Inflammatory macrophage (primary cell): ENCODE measurements around the gene YIPF3.
"Not testable (repeated sequence)": the region's sequence is repeated elsewhere in the genome, so short reads cannot be mapped to it uniquely, and the experiment has no call there.

ENCODE experiments used
- DNase-seq, 2 donors: peaks; one replicate each; pipeline ENCODE4 v3.0.0-alpha.2; 2020 to 2022

Gene YIPF3

DNA sequence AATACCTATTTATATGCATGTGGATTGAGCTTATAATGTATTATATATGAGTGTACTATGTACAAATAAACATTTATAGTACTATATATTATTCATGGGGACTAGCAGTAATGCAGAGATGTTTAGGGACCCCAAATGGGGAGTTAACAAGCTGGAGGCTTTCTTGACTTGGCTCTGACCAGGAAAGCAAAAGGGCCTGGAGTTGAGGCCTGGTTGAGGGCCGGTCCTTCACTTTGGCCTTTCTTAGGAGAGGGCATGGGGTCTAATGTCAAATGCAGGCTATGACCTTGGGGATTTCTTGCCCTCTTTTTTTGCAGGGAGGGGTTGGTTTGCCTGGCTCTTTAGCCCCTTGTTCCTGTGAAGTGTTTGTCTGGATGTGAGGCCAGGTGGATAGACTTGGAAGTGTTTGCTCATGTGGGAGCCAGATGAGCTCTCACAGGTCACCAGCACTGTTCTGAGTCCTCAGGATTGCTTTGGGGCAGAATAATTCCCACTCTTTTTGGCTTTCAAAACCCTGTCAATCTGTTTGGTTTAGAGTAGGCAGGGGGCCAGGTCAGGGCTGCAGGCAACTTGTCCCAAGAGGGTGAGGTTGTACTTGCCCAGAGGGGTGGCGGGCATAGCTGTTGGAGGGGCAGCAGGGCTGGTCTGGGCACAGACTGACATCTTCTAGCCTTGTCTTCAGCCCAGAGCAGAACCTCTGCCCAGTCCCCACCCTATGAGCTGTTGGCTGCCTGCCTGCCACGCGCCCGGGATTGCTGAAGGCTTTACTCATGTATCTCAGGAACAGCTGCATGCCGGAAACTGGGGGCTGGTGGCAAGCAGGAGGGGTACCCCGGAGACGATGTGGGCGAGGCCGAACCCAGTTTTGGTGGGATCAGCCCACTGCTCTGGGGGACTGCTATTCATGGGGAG is 24.7 kb downstream of the YIPF3 start:
- DNase-seq: no peak

DNA sequence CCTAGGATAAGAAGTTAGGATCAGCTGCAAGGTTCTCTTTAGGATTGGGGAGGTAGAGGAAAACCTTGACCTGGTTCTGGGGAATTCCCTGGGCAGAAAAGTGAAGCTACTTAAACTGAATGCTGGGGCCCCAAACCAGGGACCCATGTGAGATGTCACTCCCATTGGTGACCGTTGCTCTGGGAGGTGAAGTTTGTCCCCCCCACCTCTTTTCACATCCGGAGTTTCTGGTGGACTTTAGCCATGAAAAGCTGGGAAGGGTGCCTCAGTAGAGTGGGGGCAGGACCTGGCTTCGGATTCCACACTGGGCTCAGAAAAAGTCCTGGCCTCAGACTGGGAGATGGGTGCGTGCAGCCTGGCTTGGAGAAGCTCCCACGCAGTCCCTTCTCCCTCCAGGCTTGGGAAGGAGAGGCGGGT is 26.2 kb downstream of the YIPF3 start:
- no peak for DNase-seq

DNA sequence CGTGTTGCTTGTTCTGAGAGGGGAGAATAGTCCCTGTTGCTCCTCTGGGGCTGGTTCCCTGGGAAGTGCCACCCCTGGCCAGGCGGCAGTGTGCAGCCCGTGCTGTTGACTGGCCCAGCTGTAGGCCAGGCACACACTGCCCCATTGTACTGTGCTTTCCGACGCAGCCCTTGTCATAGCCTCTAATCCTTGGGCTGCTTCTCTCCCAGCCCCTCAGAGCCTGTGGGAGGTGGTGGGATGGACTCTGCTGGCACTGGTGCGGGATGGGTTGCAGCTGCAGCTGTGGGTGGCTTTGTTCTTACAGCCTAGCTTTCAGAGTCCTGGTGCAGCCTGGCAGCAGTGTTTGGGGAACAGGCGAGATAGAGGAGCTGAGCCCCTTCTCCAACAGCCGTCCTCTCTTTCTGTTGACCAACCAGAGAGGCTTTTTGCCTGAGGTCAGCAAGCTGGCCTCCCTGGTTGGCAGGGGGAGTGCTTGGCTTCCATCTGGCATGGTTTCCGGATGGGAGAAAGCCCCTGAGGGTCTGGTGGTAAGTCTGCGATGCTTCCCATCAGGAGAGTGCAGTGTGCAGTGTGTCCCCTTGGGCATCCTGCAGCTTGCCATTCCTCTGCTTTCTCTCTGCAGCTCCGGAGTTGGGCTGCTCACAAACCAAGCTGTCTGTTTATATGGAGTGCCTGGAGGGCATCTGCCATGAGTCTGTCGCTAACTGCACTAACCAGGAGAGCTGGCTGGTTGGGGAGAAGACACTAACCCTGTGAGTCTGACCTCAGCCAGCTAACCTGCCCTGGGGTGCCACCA is 27.3 kb downstream of the YIPF3 start:
- DNase-seq: no peak

DNA sequence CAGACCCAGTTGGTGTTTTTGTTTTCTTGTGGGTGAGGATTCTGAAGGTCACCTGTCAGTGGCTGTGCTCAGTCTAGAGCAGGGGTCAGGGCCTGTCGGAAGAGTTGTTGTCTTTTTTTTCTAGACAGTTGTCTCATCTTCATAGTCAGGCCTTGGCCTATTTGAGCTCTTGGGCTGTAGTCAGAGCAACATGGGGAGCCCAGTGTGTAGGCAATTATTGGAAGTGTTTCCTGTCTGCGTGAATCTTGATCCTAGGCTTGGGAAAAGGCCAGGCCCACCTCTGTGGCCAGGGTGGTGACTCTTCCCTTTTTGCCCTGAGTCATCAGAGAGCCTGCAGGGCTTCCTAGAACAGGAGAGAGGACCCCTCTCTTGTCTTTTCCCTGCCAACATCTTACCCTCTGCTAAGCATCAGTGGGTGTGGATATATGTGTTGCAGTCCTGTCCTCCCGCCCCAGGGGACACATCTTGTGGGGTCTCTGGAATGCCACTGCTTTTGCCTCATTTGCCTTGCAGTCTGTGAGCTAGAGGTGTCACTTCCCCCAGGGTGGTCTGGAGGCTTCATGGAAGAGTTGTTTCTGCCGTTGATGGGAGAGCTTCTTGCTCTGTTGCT is 28.0 kb downstream of the YIPF3 start:
- DNase-seq: no peak

DNA sequence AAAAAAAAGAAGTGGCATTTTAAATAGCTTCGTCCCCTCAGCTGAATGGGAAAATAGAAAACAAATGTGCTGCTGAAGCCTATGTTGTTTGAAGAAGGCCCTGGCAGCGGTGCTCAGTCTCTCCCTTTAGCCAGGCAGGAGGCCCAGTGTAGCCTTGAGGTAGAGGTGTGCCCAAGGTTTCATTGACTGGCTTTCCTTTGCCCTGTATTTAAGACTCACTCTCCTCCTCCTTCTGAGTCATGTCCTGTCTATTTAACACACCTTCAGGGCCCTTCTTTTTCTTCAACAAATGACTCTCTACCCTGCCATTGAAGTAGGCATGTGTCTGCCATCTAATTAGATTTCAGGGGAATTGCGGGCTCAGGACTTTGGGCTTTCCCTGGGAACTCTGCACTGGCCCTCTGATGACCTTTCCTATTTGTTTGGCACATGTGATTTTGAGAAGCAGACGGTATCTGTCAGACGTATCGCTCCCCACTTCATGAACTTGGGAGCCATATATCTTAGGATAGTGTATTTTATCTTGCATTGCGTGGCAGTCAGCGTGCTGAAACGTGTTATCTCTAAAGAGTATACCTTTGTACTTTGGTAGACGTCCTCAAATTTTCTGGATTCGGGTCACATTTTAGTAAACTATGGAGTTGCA is 35.0 kb downstream of the YIPF3 start:
- DNase-seq: no peak

DNA sequence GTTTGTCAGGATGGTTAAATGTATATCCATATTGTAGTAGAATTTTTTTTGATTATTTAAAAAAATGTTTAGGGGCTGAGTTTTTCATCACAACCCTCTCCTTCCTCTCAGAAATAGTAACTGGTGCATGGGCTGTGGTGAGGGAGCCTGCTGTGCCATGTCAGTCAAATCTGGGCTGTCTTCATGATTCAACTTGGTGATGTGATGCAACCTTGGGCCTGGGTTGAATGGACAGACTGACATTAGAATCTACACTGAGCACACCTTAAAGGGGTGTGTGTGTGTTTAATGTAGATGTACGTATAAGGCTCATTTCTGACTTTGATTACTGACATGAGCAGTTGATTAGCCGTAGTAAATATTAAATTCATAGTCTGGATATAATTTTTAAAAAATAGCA is 35.7 kb downstream of the YIPF3 start:
- DNase-seq: no peak

DNA sequence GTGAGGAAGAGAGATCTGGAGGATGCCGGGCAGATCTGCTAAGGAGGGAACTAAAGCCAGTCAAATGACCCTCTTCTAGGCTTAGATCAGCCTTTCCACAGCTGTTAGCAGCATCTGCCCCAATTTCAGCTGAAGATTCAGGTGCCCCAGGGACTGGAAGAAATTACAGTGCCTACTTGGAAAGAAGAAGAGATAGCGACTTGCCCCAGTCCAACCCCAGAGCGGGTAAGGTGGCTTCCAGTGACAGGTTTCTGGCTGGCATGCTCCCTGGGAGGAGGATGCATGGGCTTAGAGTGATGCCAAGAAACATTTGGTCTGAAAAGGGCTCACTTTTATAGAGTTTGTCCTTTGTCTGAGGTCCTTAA is 38.7 kb downstream of the YIPF3 start:
- DNase-seq: peak in 1 of 2 donors; percentile 10

DNA sequence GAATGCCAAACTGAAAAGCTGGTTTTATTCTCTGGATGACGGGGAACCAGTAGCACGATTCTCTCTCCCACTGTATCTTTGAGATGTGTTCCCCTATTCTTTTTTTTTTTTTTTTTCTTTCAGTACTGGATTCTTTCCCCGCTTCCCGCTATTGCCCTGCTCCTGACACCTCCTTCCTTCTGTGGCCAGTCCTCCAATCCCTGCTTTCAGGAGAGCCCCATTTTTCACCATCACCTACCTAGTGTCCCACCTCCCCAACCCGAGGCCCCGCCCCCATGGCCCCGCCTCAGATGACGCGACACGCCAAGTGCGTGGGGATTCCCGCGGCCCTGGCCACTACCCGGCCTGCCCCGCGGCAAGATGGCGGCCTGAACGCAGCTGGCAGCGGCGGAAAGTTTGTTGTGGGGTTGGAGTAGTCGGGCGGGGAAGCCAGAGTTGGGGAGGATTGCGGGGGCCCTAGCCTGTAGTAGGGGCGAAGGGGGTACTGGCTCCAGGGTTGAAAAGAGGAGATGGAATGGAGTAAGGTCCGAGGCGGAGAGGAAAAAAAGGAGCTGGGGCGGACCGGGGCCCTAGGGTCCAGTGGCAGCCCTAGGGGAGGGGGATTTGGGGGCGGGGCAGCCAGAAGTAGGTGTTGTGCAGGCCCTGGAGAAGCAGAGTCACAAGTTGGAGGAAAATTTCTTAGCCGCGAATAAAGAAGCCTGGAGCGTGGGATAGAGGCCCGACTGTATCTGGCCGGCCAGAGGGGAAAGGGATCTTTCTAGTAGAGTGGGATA is 39.3 kb downstream of the YIPF3 start, which contains the start of gene TJAP1:
TSS of gene TJAP1 (plus strand) at position 336 of the 773 bp plus-strand sequence. CDS start 21,432 bp downstream, outside the sequence.
- DNase-seq: peak; percentile 76 to 86

DNA sequence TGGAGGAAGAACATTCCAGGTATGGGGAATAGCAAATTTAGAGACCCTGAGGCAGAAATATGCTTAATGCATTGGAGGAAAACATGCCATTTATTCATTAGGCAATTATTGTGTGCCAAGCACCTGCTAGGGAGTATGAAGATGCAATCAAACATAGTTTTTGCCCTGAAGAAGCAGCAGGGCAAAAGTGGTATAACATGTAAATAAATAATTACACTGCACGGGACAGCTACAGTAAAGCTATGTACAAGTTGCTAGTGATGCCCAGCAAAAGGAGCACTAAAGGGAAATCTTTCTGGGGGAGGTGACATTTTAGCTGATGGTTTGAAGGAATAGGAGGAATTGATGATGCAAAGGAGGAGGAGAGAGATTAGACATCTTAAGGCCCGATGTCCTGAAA is 40.0 kb downstream of the YIPF3 start:
- no peak for DNase-seq

DNA sequence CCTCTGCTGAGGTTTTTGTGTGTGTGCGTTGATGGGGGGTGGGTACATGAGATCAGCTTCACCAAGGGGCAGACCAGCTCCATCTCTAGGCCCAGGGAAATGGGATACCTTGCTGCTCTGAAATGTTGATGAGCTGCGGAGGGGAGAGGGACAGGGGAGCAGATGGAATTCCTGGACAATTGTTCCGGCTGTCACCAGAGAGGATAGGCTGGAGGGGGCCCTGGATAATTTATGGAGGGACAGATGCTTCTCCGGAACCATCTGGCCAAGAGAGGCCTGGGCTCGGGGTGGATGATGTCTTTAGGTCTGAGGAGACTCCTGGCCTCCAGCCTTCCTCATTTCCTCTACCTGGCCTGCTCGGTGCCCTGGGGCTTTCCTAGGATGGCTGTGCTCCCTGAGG is 41.2 kb downstream of the YIPF3 start:
- no peak for DNase-seq

DNA sequence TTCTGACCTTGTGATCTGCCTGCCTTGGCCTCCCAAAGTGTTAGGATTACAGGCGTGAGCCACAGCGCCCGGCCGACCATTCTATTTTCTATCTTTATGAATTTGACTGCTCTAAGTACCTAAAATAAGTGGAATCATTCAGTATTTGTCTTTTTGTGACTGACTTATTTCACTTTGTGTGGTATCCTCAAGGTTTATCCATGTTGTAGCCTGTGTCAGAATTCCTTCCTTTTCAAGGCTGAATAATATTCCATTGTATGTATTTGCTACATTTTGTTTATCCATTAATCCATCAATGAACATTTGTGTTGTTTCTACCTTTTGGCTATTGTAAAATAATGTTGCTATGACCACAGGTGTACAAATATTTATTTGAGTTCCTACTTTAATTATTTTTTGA is 44.2 kb downstream of the YIPF3 start:
- no peak for DNase-seq

DNA sequence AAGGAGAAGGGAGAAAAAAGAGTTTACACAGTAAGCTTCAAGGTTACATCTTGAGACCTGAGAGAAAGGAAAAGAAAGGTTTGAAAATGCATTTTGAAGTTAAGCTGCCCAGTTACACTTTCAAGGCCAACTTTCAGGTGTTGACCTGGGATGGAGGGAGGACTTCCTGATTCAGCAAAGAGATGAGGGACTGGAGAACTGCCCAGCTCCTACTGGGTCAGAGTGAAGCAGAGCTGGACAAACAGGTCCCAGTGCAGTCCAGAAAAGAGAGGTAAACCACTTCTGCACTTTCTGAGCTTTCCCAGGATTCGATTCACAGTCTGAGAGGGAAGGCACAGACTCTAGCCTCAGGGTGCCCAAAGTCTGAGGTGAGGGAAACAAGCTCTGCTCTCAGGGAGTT is 45.3 kb downstream of the YIPF3 start:
- DNase-seq: no peak

DNA sequence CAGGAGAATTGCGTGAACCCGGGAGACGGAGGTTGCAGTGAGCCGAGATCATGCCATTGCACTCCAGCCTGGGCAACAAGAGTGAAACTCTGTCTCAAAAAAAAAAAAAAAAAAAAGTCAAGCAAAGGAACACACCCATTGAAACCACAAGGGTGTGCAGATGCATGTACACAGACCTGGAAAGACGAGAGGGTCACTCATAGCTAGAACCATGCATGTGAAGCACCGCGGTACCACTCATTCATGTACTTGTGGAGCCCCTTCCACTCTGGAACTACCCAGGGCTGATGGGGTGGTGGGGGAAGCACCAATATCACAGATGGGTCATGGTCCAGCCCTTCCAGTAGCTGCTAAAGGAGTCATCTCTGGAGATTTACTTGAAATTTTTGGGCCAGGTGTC is 46.8 kb downstream of the YIPF3 start:
- no peak for DNase-seq

DNA sequence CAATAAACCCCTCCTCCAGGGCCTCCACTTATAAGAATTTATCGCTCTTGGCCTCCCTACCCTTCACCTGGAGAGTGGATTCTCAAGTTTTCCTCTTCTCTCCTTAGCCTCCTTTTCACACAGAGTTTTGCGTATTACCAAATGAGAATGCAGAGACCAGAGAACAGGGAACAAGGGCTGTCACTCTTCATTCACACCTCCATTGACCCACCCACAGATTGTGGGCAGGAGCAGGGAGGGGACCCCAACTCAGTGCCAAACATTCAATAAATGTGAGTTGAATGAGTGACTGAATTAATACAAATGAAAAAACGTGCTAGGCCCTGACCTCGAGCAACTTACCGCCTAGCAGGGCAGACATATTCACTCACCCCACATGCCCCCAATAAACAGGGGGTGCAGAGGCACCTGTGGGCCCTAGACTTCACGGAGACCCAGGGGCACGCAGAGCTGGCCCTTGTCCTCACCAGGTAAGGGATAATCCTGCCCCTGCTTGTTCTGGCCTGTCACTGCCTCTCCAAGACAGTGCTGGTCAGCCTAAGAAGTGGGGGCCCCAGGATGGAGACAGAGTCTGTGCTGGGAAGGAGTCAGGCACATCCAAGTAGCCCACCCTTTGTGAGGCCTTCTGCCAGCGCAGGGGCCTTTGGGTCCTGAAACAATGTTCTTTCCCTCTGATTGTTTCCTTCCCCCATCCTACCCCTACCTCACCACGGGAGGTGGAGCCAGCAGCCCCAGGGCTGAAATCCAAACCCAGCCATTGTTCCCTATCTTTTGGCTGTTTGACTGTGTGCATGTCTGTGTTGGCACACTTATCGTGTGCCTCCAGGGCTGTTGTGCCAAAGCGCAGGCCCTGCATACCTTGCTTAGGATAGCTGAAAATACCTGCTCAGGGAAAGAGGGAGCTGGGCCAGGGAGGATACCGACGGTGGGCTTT is 47.7 kb downstream of the YIPF3 start:
- DNase-seq: no peak

DNA sequence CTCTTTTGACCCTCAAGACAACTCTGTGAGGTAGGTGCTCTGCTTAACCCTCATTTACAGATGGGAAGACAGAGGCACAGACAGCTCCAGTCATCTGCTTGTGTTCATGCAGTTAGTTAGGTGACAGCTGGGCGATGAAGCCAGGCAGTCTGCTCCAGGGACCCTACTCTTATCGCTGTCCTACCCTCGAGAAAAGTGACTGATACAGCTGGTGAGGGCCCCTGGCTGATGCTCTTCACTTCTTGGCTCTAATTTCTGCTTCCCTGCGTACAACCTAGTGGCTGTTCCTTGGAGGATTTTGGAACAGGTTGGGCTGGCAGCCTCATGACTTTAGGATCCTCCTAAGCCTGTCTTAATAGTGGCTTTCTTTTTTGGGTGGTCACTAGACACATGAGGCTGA is 48.5 kb downstream of the YIPF3 start:
- DNase-seq: no peak

DNA sequence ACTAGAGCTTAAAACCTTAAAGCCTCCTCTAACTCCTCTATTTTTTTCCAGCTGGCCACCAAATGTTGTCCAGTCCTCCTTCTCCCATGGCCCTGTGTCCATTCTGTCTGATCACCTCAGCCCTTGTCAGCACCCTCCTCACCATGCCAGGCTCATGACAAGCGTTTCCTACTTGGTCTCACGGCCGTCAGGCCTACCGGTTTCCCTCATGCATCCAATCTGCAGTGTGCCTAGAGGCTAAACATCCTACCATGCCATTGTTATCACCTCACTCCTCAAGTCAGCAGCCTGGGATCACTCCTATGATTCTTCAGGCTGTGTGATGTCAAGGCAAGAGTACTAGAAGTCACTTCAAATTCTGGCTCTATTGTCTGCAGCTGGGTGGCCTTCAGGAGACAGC is 49.0 kb downstream of the YIPF3 start:
- DNase-seq: no peak

DNA sequence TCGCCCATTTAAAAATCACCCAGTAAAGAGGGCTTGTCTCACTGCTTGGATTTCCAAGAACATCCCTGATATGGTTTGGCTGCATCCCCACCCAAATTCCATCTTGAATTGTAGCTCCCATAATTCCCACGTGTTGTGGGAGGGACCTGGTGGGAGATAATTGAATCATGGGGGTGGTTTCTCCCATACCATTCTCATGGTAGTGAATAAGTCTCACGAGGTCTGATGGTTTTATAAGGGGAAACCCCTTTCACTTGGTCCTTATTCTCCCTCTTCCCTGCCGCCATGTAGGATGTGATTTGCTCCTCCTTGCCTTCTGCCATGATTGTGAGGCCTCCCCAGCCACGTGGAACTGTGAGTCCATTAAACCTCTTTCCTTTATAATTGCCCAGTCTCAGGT is 49.5 kb downstream of the YIPF3 start:
- not testable (repeated sequence) for DNase-seq

DNA sequence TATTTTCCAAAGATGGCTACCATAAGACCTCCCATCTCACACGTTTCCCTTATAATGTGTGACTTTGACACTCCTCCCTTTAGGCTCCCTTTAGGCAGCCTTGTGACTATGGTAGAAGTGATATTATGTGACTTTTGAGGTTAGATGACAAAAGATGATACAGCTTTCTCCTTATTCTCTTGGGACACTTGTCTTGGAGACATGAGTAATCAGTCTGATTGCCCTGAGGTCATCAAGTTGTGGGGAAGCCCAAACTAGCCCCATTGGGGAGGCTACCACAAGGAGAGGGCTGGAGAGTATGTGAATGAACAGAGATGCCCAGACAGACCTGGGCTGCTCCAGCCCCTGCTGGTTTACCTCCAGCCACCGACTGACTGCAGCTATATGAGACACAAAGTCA is 50.8 kb downstream of the YIPF3 start:
- DNase-seq: peak in 1 of 2 donors; percentile 15

DNA sequence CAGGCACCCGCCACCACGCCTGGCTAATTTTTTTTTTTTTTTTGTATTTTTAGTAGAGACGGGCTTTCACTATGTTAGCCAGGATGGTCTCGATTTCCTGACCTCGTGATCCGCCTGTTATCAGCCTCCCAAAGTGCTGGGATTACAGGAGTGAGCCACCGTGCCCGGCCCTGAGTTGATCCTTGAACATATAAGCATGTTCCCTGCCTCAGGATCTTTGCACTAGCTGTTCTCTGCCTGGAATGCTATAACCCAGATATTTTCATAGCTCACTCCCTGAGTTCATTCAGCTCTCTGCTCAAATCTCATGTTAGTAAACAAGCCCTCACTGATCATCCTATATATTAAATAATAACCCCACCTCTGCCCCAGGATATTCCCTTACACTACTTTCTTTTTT is 52.4 kb downstream of the YIPF3 start:
- DNase-seq: no peak

DNA sequence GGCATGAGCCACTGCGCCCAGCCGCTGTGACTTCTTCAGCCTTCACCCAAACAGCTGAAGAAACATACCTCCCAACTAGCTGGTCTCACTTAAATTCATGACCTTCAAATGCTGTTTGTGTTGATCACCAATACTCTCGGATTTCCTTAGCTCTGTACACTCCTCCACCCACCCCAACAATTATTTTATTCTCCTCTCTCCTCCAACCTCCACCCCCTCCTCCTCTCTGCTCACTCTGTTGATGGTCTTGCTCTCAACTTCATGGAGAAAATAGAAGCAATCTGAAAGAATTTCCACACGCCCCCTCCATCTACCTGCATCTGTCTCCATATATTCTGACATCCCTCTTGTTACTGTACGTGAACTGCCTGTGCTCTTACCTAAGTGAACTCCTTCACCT is 54.8 kb downstream of the YIPF3 start:
- no peak for DNase-seq
